Endothelial cell of umbilical vein (primary cell): Measurements from ENCODE around the gene NLGN2. TPM values are rescaled to one million over a fixed set of nuclear protein-coding genes. Genes with fewer than 3 reads are reported as not detected.
A peak's percentile ranks its signal among the peaks of the same experiment; 100 is the strongest.

Experiments used
- BruUV-seq: library from RNA; stranded (reverse); fragments of 400-500 nt; replicated peaks from 2 replicates; lab custom pipeline; 2021; lab: Mats Ljungman, UMichigan
- CTCF ChIA-PET: fragments of 300-600, 350-600 bp; sonication (Branson Sonifier 250); formaldehyde crosslinking; loops from one replicate; lab custom pipeline; 2021; ENCODE audit warnings: antibody characterized with exemption, inconsistent platforms; lab: Charles Lee
- POLR2A ChIA-PET: fragments of 300-600, 350-600 bp; sonication (Branson Sonifier 250); formaldehyde crosslinking; loops from one replicate; lab custom pipeline; 2021; ENCODE audit warnings: antibody characterized with exemption, inconsistent platforms; lab: Charles Lee
- DNase-seq: peaks from one replicate; pipeline ENCODE4 v3.0.0-alpha.2; 2011; ENCODE audit warnings: low read depth, low spot score
- FAIRE-seq: peaks from 2 replicates; lab custom pipeline; 2011; peaks lifted over from hg19 to GRCh38; lab: Jason Lieb, UNC
- H2AFZ ChIP-seq: 2 replicates; pipeline ENCODE4 v1.6.0; 2012; ENCODE audit warnings: low read depth, low read length, control low read depth, inconsistent platforms
- H3K27ac ChIP-seq: 2 replicates; pipeline ENCODE4 v1.5.1; 2011; ENCODE audit warnings: low read depth, mild to moderate bottlenecking, control low read depth, low read length, moderate library complexity; ENCODE audit not compliant: insufficient read depth
- H3K27me3 ChIP-seq, 2 experiments: 2 replicates each; pipeline versions ENCODE4 v1.6.0 to v1.6.1; 2011; ENCODE audit warnings: low read length in 2 of 2, mixed read lengths in 1 of 2; ENCODE audit not compliant: control insufficient read depth in 2 of 2, insufficient read depth in 2 of 2
- H3K36me3 ChIP-seq, 2 experiments: 2 replicates in 1 of 2; 3 replicates in 1 of 2; pipeline ENCODE4 v1.5.1; 2011; ENCODE audit warnings: low read length in 2 of 2, mild to moderate bottlenecking in 1 of 2, moderate library complexity in 1 of 2; ENCODE audit not compliant: control insufficient read depth in 2 of 2, insufficient read depth in 2 of 2; ENCODE audit errors: extremely low read depth in 1 of 2
- H3K4me1 ChIP-seq: 3 replicates; pipeline ENCODE4 v1.5.1; 2011; ENCODE audit warnings: mild to moderate bottlenecking, low read length; ENCODE audit not compliant: control insufficient read depth, insufficient read depth; ENCODE audit errors: extremely low read depth
- H3K4me2 ChIP-seq: 2 replicates; pipeline ENCODE4 v1.6.1; 2011; ENCODE audit warnings: low read length, control low read depth, mixed read lengths; ENCODE audit not compliant: insufficient read depth
- H3K4me3 ChIP-seq, 3 experiments: fragments of 200-600 bp in 1 of 3; sonication (generic), shearing (Covaris generic) in 1 of 3; replicated peaks in 1 of 3; 2 replicates each; pipeline ENCODE4 v1.5.1; 2011 to 2016; ENCODE audit warnings: control low read depth in 3 of 3, low read length in 3 of 3, mild to moderate bottlenecking in 2 of 3, inconsistent platforms in 1 of 3, low read depth in 1 of 3, moderate library complexity in 1 of 3; ENCODE audit not compliant: insufficient read depth in 1 of 3
- H3K79me2 ChIP-seq: 2 replicates; pipeline ENCODE4 v1.6.0; 2012; ENCODE audit warnings: low read length, inconsistent platforms; ENCODE audit not compliant: control insufficient read depth, insufficient read depth
- H3K9ac ChIP-seq: replicated peaks from 2 replicates; pipeline ENCODE3; 2011; ENCODE audit warnings: low read length, control low read depth; ENCODE audit not compliant: insufficient read depth; ENCODE audit errors: extremely low read depth
- H3K9me1 ChIP-seq: replicated peaks from 3 replicates; pipeline ENCODE4 v1.6.0; 2011; ENCODE audit warnings: mild to moderate bottlenecking, low read length; ENCODE audit not compliant: control insufficient read depth, insufficient read depth; ENCODE audit errors: extremely low read depth
- H3K9me3 ChIP-seq: replicated peaks from 2 replicates; pipeline ENCODE4 v1.5.1; 2012; ENCODE audit warnings: low read length, inconsistent platforms; ENCODE audit not compliant: control insufficient read depth, insufficient read depth
- H4K20me1 ChIP-seq: replicated peaks from 2 replicates; pipeline ENCODE3; 2011; ENCODE audit warnings: mild to moderate bottlenecking, low read length; ENCODE audit not compliant: control insufficient read depth, insufficient read depth; ENCODE audit errors: extremely low read depth
- EZH2 ChIP-seq: IDR thresholded peaks from 2 replicates; pipeline ENCODE4 v1.6.1; 2012; ENCODE audit warnings: borderline replicate concordance, low read depth, mild to moderate bottlenecking, moderate library complexity, low read length, inconsistent platforms; ENCODE audit not compliant: severe bottlenecking
- FOS ChIP-seq: IDR thresholded peaks from 2 replicates; pipeline ENCODE4 v1.6.1; 2011; ENCODE audit warnings: mild to moderate bottlenecking, low read length, moderate library complexity, borderline replicate concordance; ENCODE audit not compliant: insufficient read depth
- GATA2 ChIP-seq: IDR thresholded peaks from 2 replicates; pipeline ENCODE4 v1.7.0; 2011; ENCODE audit warnings: low read depth, mild to moderate bottlenecking, moderate library complexity, mixed read lengths, low read length; ENCODE audit not compliant: insufficient read length, insufficient read depth
- JUN ChIP-seq: IDR thresholded peaks from 2 replicates; pipeline ENCODE4 v1.6.1; 2011; ENCODE audit warnings: borderline replicate concordance, low read depth; ENCODE audit not compliant: insufficient read length, insufficient read depth
- MAX ChIP-seq: IDR thresholded peaks from 2 replicates; pipeline ENCODE4 v1.6.1; 2011; ENCODE audit not compliant: insufficient read depth, insufficient read length
- MYC ChIP-seq: IDR thresholded peaks from one replicate; pipeline ENCODE4 v1.6.1; 2011; ENCODE audit warnings: mild to moderate bottlenecking, low read depth, low read length
- POLR2A ChIP-seq: IDR thresholded peaks from 2 replicates; pipeline ENCODE4 v1.6.1; 2012; ENCODE audit warnings: low read depth, mild to moderate bottlenecking, control low read depth, low read length
- POLR2AphosphoS5 ChIP-seq: IDR thresholded peaks from 2 replicates; pipeline ENCODE4 v1.6.1; 2012; ENCODE audit warnings: low read depth, mild to moderate bottlenecking, control low read depth, low read length, moderate library complexity; ENCODE audit not compliant: insufficient read depth
- dilution Hi-C: fragments of 300-500 bp; cut with MboI; formaldehyde crosslinking; loops from one replicate; pipeline ENCODE4 v1.15.0; 2019; ENCODE audit warnings: low sequenced_read_pairs; ENCODE audit not compliant: extremely low pct_ligation_motif_present
- intact Hi-C: fragments of 100-400 bp; cut with micrococcal nuclease; formaldehyde crosslinking; loops from one replicate; pipeline ENCODE4 v1.10.0; 2022
- polyA plus RNA-seq, 4 experiments: library from polyadenylated mRNA; depleted of rRNA in 3 of 4; stranded (reverse) in 3 of 4; unstranded in 1 of 4; fragments of >200 nt; gene quantifications; 2 replicates each; pipeline versions ENCODE4 v1.2.1 to v1.2.3, GENCODE V29; 2011 to 2012; ENCODE audit warnings: missing spikeins in 1 of 4
- total RNA-seq: library from RNA; stranded (reverse); gene quantifications from 2 replicates; pipeline ENCODE4 v1.2.3, GENCODE V29; 2021
- TF ChIP-seq, protein P1 (sequence below), 2 donors: IDR thresholded peaks; 1 replicate in 1 of 2; 2 replicates in 1 of 2; pipeline ENCODE4 v1.5.1; 2011; ENCODE audit warnings: low read length in 2 of 2, mild to moderate bottlenecking in 2 of 2, moderate library complexity in 2 of 2, control low read depth in 1 of 2, inconsistent platforms in 1 of 2, low read depth in 1 of 2; ENCODE audit not compliant: insufficient read depth in 1 of 2; ENCODE audit errors: extremely low read depth in 1 of 2

Gene NLGN2
- total and polyA plus RNA-seq, 2 donors (not counting 3 experiments of a cell fraction or from before 2014, with no cell fraction given) = 15.4 to 25.9 TPM

DNA sequence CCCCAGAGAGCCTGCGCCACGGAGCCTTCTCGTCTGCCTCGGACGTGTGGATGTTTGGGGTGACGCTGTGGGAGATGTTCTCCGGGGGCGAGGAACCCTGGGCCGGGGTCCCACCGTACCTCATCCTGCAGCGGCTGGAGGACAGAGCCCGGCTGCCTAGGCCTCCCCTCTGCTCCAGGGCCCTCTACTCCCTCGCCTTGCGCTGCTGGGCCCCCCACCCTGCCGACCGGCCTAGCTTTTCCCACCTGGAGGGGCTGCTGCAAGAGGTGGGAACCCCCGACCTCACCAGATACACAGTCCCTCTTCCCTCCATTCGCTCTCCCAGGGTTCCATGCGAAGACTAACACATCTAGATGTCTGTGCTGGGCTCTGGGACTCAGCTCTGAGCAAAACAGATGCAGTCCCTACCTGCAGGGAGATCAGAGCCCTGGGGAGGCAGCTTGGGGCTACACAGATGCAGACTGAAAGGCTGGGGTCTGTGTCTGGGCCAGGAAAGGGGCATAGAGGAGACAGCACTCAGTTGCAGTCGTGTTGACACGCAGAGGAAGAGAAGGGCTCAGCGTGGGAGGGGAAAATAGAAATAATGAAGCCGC lies 23.1 kb upstream of the NLGN2 start:
- Histone ChIP-seq H3K36me3 (peaks cover 0 to 9% of the 10 kb centered on the region in 2 experiments), H2AFZ (peak overlapping the region; percentile 60), H3K4me3 (peak overlapping the region in 1 of 3 experiments; percentile 34), H3K27me3 (peaks cover 25 to 27% of the 10 kb centered on the region in 2 experiments), H3K27ac (no peak overlapping the region), H4K20me1 (no peaks in the 10 kb centered on the region), H3K4me2 (peak overlapping the region; percentile 39), H3K9ac (no peak overlapping the region), H3K9me1 (no peaks in the 10 kb centered on the region), H3K4me1 (peaks cover 5% of the 10 kb centered on the region), H3K9me3 (no peaks in the 10 kb centered on the region), H3K79me2 (no peaks in the 10 kb centered on the region)
- dilution Hi-C loops (no loop called here), intact Hi-C loops (no loop called here)
- ChIA-PET POLR2A (no interaction called here), CTCF (interaction anchor here (1.0 to 1.7 kb wide), 4 partner anchors 15 to 52 kb away, joined by 3 to 7 read pairs (median 4); partner anchors contain the start of gene TMEM256)
- no peak for TF ChIP-seq POLR2AphosphoS5
- no peak for TF ChIP-seq GATA2
- no peak for DNase-seq
- no TSS peak for BruUV-seq
- no peak for FAIRE-seq

DNA sequence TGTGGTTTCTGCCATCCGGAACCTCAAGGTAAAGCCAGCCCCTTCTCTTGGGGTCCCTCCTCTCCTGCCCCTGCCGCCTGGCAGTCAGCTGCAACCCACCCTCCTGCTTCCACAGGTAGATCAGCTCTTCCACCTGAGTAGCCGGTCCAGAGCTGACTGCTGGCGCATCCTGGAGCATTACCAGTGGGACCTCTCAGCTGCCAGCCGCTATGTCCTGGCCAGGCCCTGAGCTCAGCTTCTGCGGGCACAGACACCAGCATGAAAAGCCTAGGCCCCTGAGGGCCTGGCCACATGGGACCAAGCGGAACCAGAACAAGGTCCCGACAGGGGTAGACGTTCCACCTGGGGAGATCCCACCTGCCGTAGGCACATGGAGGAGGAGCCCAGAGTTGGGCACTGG lies 18.8 kb upstream of the NLGN2 start:
- no peak for FAIRE-seq
- POLR2A ChIA-PET = no interaction called here
- no peaks in the 10 kb centered on the region for H3K79me2 ChIP-seq

More for the DNA sequence above, 18.8 kb upstream of the NLGN2 start:
- Histone ChIP-seq H3K9me3 (no peaks in the 10 kb centered on the region), H3K27me3 (no peaks in the 10 kb centered on the region), H3K27ac (no peak overlapping the region), H3K9ac (no peak overlapping the region), H3K4me1 (peaks cover 18% of the 10 kb centered on the region), H3K4me2 (no peak overlapping the region), H3K36me3 (peaks cover 0 to 21% of the 10 kb centered on the region in 2 experiments), H3K4me3 (no peak overlapping the region), H3K9me1 (no peaks in the 10 kb centered on the region), H4K20me1 (no peaks in the 10 kb centered on the region), H2AFZ (no peak overlapping the region)
- TF ChIP-seq MAX (no peak), POLR2A (no peak), GATA2 (no peak), MYC (no peak), FOS (no peak), POLR2AphosphoS5 (no peak), JUN (no peak), EZH2 (no peak)
- TF ChIP-seq, protein P1, sequence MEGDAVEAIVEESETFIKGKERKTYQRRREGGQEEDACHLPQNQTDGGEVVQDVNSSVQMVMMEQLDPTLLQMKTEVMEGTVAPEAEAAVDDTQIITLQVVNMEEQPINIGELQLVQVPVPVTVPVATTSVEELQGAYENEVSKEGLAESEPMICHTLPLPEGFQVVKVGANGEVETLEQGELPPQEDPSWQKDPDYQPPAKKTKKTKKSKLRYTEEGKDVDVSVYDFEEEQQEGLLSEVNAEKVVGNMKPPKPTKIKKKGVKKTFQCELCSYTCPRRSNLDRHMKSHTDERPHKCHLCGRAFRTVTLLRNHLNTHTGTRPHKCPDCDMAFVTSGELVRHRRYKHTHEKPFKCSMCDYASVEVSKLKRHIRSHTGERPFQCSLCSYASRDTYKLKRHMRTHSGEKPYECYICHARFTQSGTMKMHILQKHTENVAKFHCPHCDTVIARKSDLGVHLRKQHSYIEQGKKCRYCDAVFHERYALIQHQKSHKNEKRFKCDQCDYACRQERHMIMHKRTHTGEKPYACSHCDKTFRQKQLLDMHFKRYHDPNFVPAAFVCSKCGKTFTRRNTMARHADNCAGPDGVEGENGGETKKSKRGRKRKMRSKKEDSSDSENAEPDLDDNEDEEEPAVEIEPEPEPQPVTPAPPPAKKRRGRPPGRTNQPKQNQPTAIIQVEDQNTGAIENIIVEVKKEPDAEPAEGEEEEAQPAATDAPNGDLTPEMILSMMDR (IDR thresholded peaks at IDR 0.05; ENCODE audit: extremely low read depth in 1 of 2, insufficient read depth in 1 of 2, low read depth in 1 of 2, low read length in 2 of 2) = no peak
- DNase-seq = no peak
- intact Hi-C loops (no loop called here), dilution Hi-C loops (no loop called here)
- BruUV-seq = no TSS peak
- CTCF ChIA-PET = interaction anchor here (1.1 kb wide), 1 partner anchor 33 kb away, joined by 5 read pairs; no protein-coding TSS in a partner anchor
